ENCODE results near the gene APBA3. TPM values are rescaled to one million over a fixed set of nuclear protein-coding genes. Genes with fewer than 3 reads are reported as not detected.

The APBA3 gene
- total and polyA plus RNA-seq, 12 donors = 2.6 to 43.8 (median 22.3) TPM

DNA sequence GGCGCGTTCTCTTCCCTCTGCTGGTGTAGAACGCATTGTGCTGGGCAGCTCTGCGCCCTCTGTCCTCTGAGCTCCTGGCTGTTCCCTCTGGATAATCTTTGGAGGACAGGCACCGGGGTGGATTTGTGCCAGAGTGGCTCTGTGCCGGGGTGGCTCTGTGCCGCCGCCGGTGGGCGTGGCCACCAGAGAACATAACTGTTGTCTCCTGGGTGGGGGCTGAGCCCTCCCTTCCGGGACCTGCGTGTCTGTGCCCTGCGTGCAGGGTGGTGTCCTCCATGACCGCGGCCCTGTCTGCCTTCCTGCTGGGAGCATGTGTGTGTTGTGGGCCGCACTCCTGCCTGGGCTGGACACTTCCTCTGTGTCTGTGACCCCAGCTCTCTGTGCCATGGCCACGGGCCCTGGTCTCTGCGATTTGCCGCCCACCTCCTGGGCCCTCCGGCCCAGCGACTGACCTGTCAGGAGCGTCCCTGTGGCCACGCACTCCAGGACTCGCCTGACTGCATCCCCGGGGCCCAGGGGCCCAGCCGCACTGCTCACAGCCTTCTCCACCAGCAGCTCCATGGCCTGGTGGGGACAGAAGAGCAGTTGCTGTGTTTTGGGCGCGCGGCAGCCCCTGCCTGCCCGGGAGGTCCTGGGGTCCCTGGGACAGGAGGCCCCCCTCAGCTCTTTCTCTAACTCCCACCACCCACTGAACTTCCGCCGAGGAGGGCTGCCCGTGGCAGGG, 47.1 kb upstream of the APBA3 start:
- Histone ChIP-seq H3K4me1 (replicated peaks in 1 of 2) (peaks cover 0 to 3% of the 10 kb centered on the region in 2 donors), H3K36me3 (replicated peaks in 1 of 2) (no peaks in the 10 kb centered on the region), H3K4me3 (no peak overlapping the region), H3K27ac (peak overlapping the region in 1 of 5 donors; percentile 55), H3K9me3 (replicated peaks in 1 of 3) (no peaks in the 10 kb centered on the region), H3K27me3 (peaks cover 11% of the 10 kb centered on the region)
- TF ChIP-seq POLR2A (IDR thresholded peaks at IDR 0.05) = no peak
- TF ChIP-seq, protein P1, sequence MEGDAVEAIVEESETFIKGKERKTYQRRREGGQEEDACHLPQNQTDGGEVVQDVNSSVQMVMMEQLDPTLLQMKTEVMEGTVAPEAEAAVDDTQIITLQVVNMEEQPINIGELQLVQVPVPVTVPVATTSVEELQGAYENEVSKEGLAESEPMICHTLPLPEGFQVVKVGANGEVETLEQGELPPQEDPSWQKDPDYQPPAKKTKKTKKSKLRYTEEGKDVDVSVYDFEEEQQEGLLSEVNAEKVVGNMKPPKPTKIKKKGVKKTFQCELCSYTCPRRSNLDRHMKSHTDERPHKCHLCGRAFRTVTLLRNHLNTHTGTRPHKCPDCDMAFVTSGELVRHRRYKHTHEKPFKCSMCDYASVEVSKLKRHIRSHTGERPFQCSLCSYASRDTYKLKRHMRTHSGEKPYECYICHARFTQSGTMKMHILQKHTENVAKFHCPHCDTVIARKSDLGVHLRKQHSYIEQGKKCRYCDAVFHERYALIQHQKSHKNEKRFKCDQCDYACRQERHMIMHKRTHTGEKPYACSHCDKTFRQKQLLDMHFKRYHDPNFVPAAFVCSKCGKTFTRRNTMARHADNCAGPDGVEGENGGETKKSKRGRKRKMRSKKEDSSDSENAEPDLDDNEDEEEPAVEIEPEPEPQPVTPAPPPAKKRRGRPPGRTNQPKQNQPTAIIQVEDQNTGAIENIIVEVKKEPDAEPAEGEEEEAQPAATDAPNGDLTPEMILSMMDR (IDR thresholded peaks at IDR 0.05) = no peak
- intact Hi-C loops (cut with DNase I) = no loop called here
- WGBS, 4 donors = 74 to 82% (median 76%) methylated on average over 17 to 33 of the region's 33 CpGs
- DNase-seq = peak in 1 of 7 donors; percentile 35

DNA sequence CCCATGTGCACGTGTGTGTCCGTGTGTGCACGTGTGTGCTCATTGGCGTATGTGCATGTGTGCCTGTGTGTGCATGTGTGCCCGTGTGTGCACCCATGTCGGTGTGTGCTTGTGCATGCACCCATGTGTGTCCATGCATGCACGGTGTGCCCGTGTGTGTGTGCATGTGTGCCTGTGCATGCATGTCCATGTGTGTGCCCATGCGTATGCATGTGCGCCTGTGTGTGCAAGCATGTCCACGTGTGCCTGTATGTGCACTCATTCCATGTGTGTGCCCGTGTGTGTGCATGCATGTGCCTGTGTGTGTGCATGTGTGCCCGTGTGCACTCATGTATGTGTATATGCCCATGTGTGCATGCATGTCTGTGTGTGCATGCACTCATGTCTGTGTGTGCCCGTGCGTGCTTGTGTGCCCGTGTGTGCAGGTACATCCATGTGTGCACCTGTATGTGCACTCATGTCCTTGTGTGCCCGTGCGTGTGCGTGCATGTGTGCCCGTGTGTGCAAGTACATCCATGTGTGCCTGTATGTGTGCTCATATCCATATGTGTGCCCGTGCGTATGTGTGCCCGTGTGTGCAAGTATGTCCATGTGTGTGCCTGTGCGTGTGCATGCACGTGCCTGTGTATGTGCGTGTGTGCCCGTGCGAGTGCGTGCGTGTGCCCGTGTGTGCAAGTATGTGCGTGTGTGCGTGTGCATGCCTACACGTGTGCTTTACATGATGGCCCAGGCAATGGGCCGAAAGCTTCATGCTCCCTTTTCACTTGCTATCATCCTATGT, 46.3 kb upstream of the APBA3 start:
- Histone ChIP-seq H3K9me3 (replicated peaks in 1 of 3) (no peaks in the 10 kb centered on the region), H3K4me1 (replicated peaks in 1 of 2) (peaks cover 0 to 2% of the 10 kb centered on the region in 2 donors), H3K4me3 (no peak overlapping the region), H3K27ac (peak overlapping the region in 1 of 5 donors; percentile 55), H3K36me3 (replicated peaks in 1 of 2) (no peaks in the 10 kb centered on the region), H3K27me3 (peaks cover 14% of the 10 kb centered on the region)
- TF ChIP-seq, protein P1 (IDR thresholded peaks at IDR 0.05) = no peak
- TF ChIP-seq POLR2A (IDR thresholded peaks at IDR 0.05) = no peak
- intact Hi-C loops (cut with DNase I) = no loop called here
- no peak for DNase-seq
- 89 to 95% (median 91%) methylated on average over 21 to 35 of the region's 35 CpGs for WGBS, 4 donors

DNA sequence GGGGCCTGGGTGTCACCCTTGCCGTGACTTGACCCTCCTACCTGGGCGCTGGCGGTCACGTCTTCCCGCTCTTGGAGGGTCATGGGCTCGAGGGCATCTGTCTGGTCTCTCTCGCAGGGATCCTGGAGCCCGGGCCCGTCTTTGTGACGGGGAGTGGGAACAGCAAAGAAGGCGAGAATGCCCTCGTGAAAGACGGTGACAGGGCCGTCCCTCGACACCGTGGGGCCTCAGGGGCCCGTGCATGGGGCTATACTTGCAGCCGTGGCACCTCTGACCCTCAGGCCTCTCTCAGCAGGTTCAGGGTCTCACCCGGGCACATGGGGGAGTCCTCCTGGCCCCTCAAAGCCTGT, 45.6 kb upstream of the APBA3 start:
- TF ChIP-seq, protein P1 (IDR thresholded peaks at IDR 0.05) = no peak
- no peak for TF ChIP-seq POLR2A (IDR thresholded peaks at IDR 0.05)
- intact Hi-C loops (cut with DNase I) = no loop called here
- 74 to 82% (median 77%) methylated on average over 17 to 19 of the region's 19 CpGs for WGBS, 4 donors

DNA sequence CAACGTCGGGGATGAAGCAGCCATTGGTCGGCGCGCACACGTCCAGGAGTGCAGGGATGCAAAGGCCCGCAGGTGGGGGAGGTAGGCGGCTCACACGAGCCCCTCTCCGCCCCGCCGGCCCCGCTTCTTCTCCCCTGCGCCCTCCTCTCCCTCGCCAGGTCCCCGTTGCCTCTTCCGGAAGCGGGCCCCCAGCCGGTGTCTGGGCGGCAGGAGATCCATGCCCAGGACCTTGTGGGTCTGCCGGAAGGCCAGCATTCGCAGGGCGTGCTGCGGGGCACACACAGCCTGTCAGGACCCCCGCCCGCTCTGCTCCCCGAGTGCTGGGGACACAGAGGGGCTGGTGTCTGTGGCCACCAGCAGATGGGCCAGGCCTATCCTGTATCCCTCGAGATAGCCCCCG, 44.4 kb upstream of the APBA3 start:
- 85 to 91% (median 89%) methylated on average over 24 to 29 of the region's 29 CpGs for WGBS, 4 donors
- no peak overlapping the region for H3K4me3 ChIP-seq
- intact Hi-C loops (cut with DNase I) = no loop called here
- peaks cover 0 to 4% of the 10 kb centered on the region in 2 donors for H3K4me1 ChIP-seq (replicated peaks in 1 of 2)
- H3K9me3 ChIP-seq (replicated peaks in 1 of 3) = no peaks in the 10 kb centered on the region
- no peak for DNase-seq
- no peaks in the 10 kb centered on the region for H3K36me3 ChIP-seq (replicated peaks in 1 of 2)
- TF ChIP-seq, protein P1 (IDR thresholded peaks at IDR 0.05) = no peak
- no peak for TF ChIP-seq POLR2A (IDR thresholded peaks at IDR 0.05)
- no peak overlapping the region for H3K27ac ChIP-seq
- H3K27me3 ChIP-seq = peaks cover 23% of the 10 kb centered on the region

More for the DNA sequence above, 45.6 kb upstream of the APBA3 start:
- no peak overlapping the region for H3K4me3 ChIP-seq
- H3K9me3 ChIP-seq (replicated peaks in 1 of 3) = no peaks in the 10 kb centered on the region
- no peak overlapping the region for H3K27ac ChIP-seq
- no peak for DNase-seq
- no peaks in the 10 kb centered on the region for H3K4me1 ChIP-seq (replicated peaks in 1 of 2)
- H3K27me3 ChIP-seq = peaks cover 18% of the 10 kb centered on the region
- no peaks in the 10 kb centered on the region for H3K36me3 ChIP-seq (replicated peaks in 1 of 2)

Measured in adrenal gland (tissue), 12 donors.